Neural progenitor cell (in vitro differentiated cells): Measurements from ENCODE around the gene SERGEF.

ENCODE experiments used
- EZH2 ChIP-seq: fragments of 200-600 bp; sonication (generic); IDR thresholded peaks from 2 replicates; pipeline ENCODE4 v1.6.1; 2017; ENCODE audit warnings: antibody characterized with exemption, mild to moderate bottlenecking, moderate library complexity
- EZH2phosphoT487 ChIP-seq: fragments of 200-600 bp; sonication (generic); IDR thresholded peaks from 2 replicates; pipeline ENCODE4 v1.6.1; 2017; ENCODE audit warnings: antibody characterized with exemption
- TF ChIP-seq, protein P1 (sequence below): fragments of 200-600 bp; sonication (generic); IDR thresholded peaks from 2 replicates; pipeline ENCODE4 v1.5.1; 2017; ENCODE audit warnings: antibody characterized with exemption, mild to moderate bottlenecking

GRCh38 chr11:17770917-17771316, 241.9 kb downstream of the SERGEF start:
- TF ChIP-seq EZH2 = no peak
- TF ChIP-seq, protein P1, sequence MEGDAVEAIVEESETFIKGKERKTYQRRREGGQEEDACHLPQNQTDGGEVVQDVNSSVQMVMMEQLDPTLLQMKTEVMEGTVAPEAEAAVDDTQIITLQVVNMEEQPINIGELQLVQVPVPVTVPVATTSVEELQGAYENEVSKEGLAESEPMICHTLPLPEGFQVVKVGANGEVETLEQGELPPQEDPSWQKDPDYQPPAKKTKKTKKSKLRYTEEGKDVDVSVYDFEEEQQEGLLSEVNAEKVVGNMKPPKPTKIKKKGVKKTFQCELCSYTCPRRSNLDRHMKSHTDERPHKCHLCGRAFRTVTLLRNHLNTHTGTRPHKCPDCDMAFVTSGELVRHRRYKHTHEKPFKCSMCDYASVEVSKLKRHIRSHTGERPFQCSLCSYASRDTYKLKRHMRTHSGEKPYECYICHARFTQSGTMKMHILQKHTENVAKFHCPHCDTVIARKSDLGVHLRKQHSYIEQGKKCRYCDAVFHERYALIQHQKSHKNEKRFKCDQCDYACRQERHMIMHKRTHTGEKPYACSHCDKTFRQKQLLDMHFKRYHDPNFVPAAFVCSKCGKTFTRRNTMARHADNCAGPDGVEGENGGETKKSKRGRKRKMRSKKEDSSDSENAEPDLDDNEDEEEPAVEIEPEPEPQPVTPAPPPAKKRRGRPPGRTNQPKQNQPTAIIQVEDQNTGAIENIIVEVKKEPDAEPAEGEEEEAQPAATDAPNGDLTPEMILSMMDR = peak; percentile 20
- TF ChIP-seq EZH2phosphoT487 = no peak
